Activated T-cell treated with anti-CD3 and anti-CD28 coated beads, Interleukin-2, amount 50 U/mL, for 24 hours (primary cell): Measurements from ENCODE around the gene RASSF5.

Experiments used
- DNase-seq: peaks from one replicate; pipeline ENCODE4 v3.0.0-alpha.2; 2020
- H3K27ac Mint-ChIP-seq: 2 replicates; pipeline ENCODE4 v1.8.0; 2020; ENCODE audit warnings: mild to moderate bottlenecking, mixed read lengths
- H3K27me3 Mint-ChIP-seq: 2 replicates; pipeline ENCODE4 v1.8.0; 2020; ENCODE audit warnings: mixed read lengths
- H3K36me3 Mint-ChIP-seq: 2 replicates; pipeline ENCODE4 v1.8.0; 2020; ENCODE audit warnings: low read depth, mixed read lengths
- H3K4me1 Mint-ChIP-seq: 2 replicates; pipeline ENCODE4 v1.8.0; 2020; ENCODE audit warnings: low read depth, mixed read lengths
- H3K4me3 Mint-ChIP-seq: 2 replicates; pipeline ENCODE4 v1.8.0; 2020; ENCODE audit warnings: mild to moderate bottlenecking, moderate library complexity, mixed read lengths
- H3K9me3 Mint-ChIP-seq: 2 replicates; pipeline ENCODE4 v1.8.0; 2020; ENCODE audit warnings: mixed read lengths

Gene RASSF5

GRCh38 chr1:206469933-206470691 lies 37.2 kb upstream of the RASSF5 start, which contains the start of gene IKBKE:
TSS of gene IKBKE (plus strand) at chr1:206470476. CDS start at chr1:206473228, 2,752 bp downstream.
- H3K36me3 Mint-ChIP-seq = peaks cover 34% of the 10 kb centered on the region

GRCh38 chr1:206470692-206471414 lies 36.5 kb upstream of the RASSF5 start:
- H3K4me1 Mint-ChIP-seq = peaks cover 90% of the 10 kb centered on the region
- no peaks in the 10 kb centered on the region for H3K27me3 Mint-ChIP-seq
- peak overlapping the region; percentile 91 for H3K27ac Mint-ChIP-seq
- peak; percentile 66 for DNase-seq
- peak overlapping the region; percentile 88 for H3K4me3 Mint-ChIP-seq
- no peaks in the 10 kb centered on the region for H3K9me3 Mint-ChIP-seq
- peaks cover 42% of the 10 kb centered on the region for H3K36me3 Mint-ChIP-seq

More at GRCh38 chr1:206469933-206470691, 37.2 kb upstream of the RASSF5 start, which contains the start of gene IKBKE:
- Mint-ChIP-seq H3K27me3 (no peaks in the 10 kb centered on the region), H3K27ac (peak within 1 kb of the TSS; percentile 91), H3K4me1 (peaks cover 91% of the 10 kb centered on the region), H3K4me3 (peak within 1 kb of the TSS; percentile 88), H3K9me3 (no peaks in the 10 kb centered on the region)
- DNase-seq = peak; percentile 70

GRCh38 chr1:206471415-206471801 lies 35.9 kb upstream of the RASSF5 start:
- Mint-ChIP-seq H3K4me1 (peaks cover 88% of the 10 kb centered on the region), H3K4me3 (peak overlapping the region; percentile 88), H3K9me3 (no peaks in the 10 kb centered on the region), H3K27me3 (no peaks in the 10 kb centered on the region), H3K27ac (peak overlapping the region; percentile 91), H3K36me3 (peaks cover 47% of the 10 kb centered on the region)
- DNase-seq = no peak

GRCh38 chr1:206472024-206472423 lies 35.3 kb upstream of the RASSF5 start:
- peak overlapping the region; percentile 88 for H3K4me3 Mint-ChIP-seq
- peaks cover 53% of the 10 kb centered on the region for H3K36me3 Mint-ChIP-seq
- H3K27ac Mint-ChIP-seq = peak overlapping the region; percentile 91
- H3K4me1 Mint-ChIP-seq = peaks cover 82% of the 10 kb centered on the region
- H3K27me3 Mint-ChIP-seq = no peaks in the 10 kb centered on the region
- DNase-seq = no peak
- H3K9me3 Mint-ChIP-seq = no peaks in the 10 kb centered on the region

- DNase-seq = no peak
- H3K27me3 Mint-ChIP-seq = no peaks in the 10 kb centered on the region
- peaks cover 58% of the 10 kb centered on the region for H3K36me3 Mint-ChIP-seq
- no peaks in the 10 kb centered on the region for H3K9me3 Mint-ChIP-seq
- H3K4me1 Mint-ChIP-seq = peaks cover 78% of the 10 kb centered on the region
- peak overlapping the region; percentile 88 for H3K4me3 Mint-ChIP-seq
- peak overlapping the region; percentile 91 for H3K27ac Mint-ChIP-seq
These were observed 34.9 kb upstream of the RASSF5 start for GRCh38 chr1:206472454-206472853.

- DNase-seq = no peak
- peak overlapping the region; percentile 91 for H3K27ac Mint-ChIP-seq
- peak overlapping the region; percentile 88 for H3K4me3 Mint-ChIP-seq
- no peaks in the 10 kb centered on the region for H3K27me3 Mint-ChIP-seq
- peaks cover 73% of the 10 kb centered on the region for H3K4me1 Mint-ChIP-seq
- H3K9me3 Mint-ChIP-seq = no peaks in the 10 kb centered on the region
- peaks cover 61% of the 10 kb centered on the region for H3K36me3 Mint-ChIP-seq
These were observed 34.4 kb upstream of the RASSF5 start for GRCh38 chr1:206472886-206473285.

GRCh38 chr1:206476058-206476457 lies 31.3 kb upstream of the RASSF5 start:
- H3K4me1 Mint-ChIP-seq = peaks cover 64% of the 10 kb centered on the region
- peak overlapping the region; percentile 81 for H3K27ac Mint-ChIP-seq
- no peak for DNase-seq
- H3K27me3 Mint-ChIP-seq = no peaks in the 10 kb centered on the region
- peaks cover 84% of the 10 kb centered on the region for H3K36me3 Mint-ChIP-seq
- no peak overlapping the region for H3K4me3 Mint-ChIP-seq
- H3K9me3 Mint-ChIP-seq = no peaks in the 10 kb centered on the region

GRCh38 chr1:206476591-206476990 lies 30.7 kb upstream of the RASSF5 start:
- DNase-seq = no peak
- Mint-ChIP-seq H3K36me3 (peaks cover 85% of the 10 kb centered on the region), H3K9me3 (no peaks in the 10 kb centered on the region), H3K4me1 (peaks cover 63% of the 10 kb centered on the region), H3K27me3 (no peaks in the 10 kb centered on the region), H3K27ac (no peak overlapping the region), H3K4me3 (no peak overlapping the region)

- no peaks in the 10 kb centered on the region for H3K9me3 Mint-ChIP-seq
- peaks cover 84% of the 10 kb centered on the region for H3K36me3 Mint-ChIP-seq
- peak overlapping the region; percentile 67 for H3K27ac Mint-ChIP-seq
- no peaks in the 10 kb centered on the region for H3K27me3 Mint-ChIP-seq
- no peak overlapping the region for H3K4me3 Mint-ChIP-seq
- DNase-seq = no peak
- H3K4me1 Mint-ChIP-seq = peaks cover 58% of the 10 kb centered on the region
These were observed 30.2 kb upstream of the RASSF5 start for GRCh38 chr1:206477110-206477509.

- no peak overlapping the region for H3K4me3 Mint-ChIP-seq
- peak overlapping the region; percentile 67 for H3K27ac Mint-ChIP-seq
- no peaks in the 10 kb centered on the region for H3K27me3 Mint-ChIP-seq
- no peak for DNase-seq
- H3K4me1 Mint-ChIP-seq = peaks cover 51% of the 10 kb centered on the region
- H3K9me3 Mint-ChIP-seq = no peaks in the 10 kb centered on the region
- H3K36me3 Mint-ChIP-seq = peaks cover 89% of the 10 kb centered on the region
These were observed 29.6 kb upstream of the RASSF5 start for GRCh38 chr1:206477581-206478380.

- H3K36me3 Mint-ChIP-seq = peaks cover 89% of the 10 kb centered on the region
- DNase-seq = no peak
- no peak overlapping the region for H3K4me3 Mint-ChIP-seq
- no peaks in the 10 kb centered on the region for H3K27me3 Mint-ChIP-seq
- H3K27ac Mint-ChIP-seq = no peak overlapping the region
- no peaks in the 10 kb centered on the region for H3K9me3 Mint-ChIP-seq
- H3K4me1 Mint-ChIP-seq = peaks cover 44% of the 10 kb centered on the region
These were observed 28.6 kb upstream of the RASSF5 start for GRCh38 chr1:206478746-206479145.

- peak; percentile 76 for DNase-seq
- H3K27me3 Mint-ChIP-seq = no peaks in the 10 kb centered on the region
- no peak overlapping the region for H3K4me3 Mint-ChIP-seq
- peak overlapping the region; percentile 32 for H3K27ac Mint-ChIP-seq
- peaks cover 85% of the 10 kb centered on the region for H3K36me3 Mint-ChIP-seq
- H3K9me3 Mint-ChIP-seq = no peaks in the 10 kb centered on the region
- peaks cover 37% of the 10 kb centered on the region for H3K4me1 Mint-ChIP-seq
These were observed 27.9 kb upstream of the RASSF5 start for GRCh38 chr1:206479183-206480125.

- H3K4me3 Mint-ChIP-seq = no peak overlapping the region
- H3K4me1 Mint-ChIP-seq = peaks cover 30% of the 10 kb centered on the region
- H3K36me3 Mint-ChIP-seq = peaks cover 85% of the 10 kb centered on the region
- no peaks in the 10 kb centered on the region for H3K9me3 Mint-ChIP-seq
- no peak for DNase-seq
- H3K27me3 Mint-ChIP-seq = no peaks in the 10 kb centered on the region
- H3K27ac Mint-ChIP-seq = peak overlapping the region; percentile 69
These were observed 27.1 kb upstream of the RASSF5 start for GRCh38 chr1:206480211-206480610.
